Activated CD8-positive, alpha-beta memory T cell treated with anti-CD3 and anti-CD28 coated beads, Interleukin-2, amount 50 U/mL, for 1 hour (primary cell): ENCODE results near the gene NDST3.

Experiments
- DNase-seq: peaks from one replicate; pipeline ENCODE4 v3.0.0-alpha.2; 2020; ENCODE audit errors: extremely low read depth

NDST3 gene

DNA sequence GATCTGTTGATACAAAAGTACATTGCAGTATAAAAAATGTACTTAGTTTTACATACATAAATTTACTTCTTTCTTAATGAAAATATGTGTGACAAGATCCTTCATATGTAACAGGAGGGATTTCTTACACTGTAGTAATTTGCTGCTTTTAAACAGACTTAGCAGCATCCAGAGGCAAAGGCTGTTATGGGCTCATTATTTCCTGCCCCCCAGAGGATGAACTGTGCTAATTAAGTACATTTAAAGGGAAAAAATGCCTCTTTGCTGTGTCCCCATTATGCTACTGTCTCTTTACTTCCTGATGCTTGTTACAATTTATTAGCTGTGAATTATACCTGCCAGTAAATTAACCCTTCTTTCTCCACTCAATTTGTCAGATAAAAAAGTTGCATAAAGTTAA lies 47.1 kb downstream of the NDST3 start:
- no peak for DNase-seq

DNA sequence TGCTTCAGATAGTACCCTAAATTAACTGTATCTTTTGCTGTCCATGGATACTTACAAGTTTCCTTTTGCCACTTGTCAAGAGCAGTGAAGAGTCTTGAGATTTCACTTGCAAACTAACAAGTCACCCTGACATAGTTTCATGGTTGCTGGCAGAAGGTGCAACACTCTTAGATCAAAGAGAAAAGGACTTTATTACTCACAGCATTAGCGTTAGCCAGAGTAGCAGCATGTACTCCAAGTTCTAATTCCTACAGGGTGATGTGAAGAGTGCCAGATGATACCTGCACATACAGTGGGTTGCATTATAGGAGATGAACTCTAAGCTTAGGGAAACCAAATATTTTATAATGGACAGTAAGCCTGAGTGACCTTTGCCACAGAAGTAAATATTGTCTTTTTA lies 47.9 kb downstream of the NDST3 start:
- no peak for DNase-seq

- DNase-seq: no peak
These were observed 51.4 kb downstream of the NDST3 start for GRCh38 chr4:118085700-118086099.

DNA sequence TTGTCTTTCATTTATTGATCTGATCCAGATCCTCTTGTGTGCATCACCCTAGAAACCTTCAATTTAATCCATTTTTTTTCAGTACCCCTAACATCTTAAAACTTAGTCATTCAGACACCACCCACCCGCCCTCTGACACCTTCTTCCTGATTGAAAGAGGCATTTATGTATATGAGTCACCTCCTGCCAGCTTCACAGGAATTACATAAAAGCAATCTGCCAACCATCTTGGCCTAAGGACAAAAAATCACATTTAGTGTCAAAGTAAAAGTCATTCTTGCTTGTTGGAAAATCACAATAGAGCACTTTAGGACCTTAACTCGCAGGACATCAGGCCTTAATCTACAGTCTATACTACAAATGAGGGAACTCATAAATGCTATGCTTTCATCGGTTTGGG lies 52.1 kb downstream of the NDST3 start:
- no peak for DNase-seq

- no peak for DNase-seq
These were observed 53.1 kb downstream of the NDST3 start for GRCh38 chr4:118087366-118087765.

DNA sequence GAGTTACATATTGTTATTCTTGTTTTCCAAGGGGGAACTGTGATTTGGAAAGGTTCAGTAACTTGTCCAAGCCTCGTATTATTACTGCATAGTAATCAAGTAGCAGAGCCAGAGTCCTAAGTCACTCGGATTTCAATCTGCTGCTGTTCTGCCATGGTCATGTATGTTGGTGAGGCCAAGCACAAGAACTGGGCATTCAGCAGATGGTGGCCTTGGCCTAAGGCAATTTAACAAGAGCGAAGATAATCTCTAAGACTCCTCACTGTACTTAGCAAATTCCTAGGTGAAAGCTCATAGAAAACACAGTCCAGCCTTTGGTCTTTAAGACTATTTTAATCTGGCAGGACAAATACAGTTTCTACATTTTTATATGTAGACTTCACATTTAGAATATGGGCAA lies 64.8 kb downstream of the NDST3 start:
- DNase-seq: no peak

GRCh38 chr4:118102195-118102594 lies 67.9 kb downstream of the NDST3 start:
- no peak for DNase-seq

DNA sequence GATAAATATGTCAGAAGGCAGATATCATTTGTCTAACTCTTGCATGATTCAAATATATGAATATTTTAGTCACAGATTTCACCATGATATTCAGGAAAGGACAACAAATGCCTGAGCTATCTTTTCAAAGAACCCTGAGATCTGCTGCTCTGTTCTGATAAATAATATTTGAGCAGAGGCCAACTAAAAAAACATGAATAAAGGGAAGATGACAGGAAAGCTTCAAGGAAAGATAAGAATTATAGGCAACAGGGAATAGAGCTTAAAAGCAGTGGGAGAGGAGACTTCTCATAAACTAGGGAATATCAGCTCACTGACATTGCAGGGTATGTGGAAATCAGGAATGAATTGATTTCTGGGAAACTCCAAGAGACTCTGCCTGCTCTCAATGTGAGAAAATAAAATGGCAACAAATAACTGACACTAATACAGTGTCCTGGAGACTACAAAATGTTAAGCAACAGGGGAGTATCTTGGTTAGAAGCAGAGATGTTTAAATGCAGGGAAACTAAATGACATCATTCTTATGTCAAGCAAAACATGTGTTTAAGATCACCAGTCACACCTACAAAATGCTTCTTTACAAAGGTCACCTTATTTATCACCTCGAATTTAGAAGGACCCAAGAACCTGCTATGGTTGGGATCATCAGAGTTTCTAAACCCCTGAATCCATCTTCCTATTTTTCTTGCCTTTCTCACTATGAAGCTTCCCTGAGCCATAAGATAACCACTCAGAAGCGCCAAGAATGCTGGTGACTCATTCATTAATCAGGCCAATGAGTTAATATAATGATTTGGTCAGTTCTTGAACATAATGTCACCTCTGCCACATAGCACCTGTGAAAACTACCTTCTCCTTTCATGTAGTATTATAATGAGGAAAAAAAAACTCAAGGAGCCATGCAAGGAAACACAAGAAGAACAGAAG lies 78.1 kb downstream of the NDST3 start:
- DNase-seq: no peak

DNA sequence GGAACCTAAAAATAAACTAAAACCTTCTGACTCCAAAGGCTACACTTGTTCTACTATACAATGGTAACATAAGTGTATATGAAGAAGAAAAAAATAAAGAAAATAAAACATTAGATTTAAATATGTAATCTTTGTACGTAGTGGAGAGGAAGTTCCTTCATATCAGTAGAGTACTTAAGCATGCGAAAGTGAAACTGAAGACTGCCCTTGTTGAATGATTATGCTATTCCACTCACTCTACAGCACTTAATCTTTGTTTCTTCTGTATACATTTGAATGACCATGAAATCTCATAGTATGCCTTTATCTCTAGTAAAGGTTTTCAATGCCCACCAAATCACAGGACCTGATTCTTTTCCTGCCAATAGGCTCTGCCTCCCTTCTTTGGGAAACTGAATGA lies 78.9 kb downstream of the NDST3 start:
- DNase-seq: no peak

DNA sequence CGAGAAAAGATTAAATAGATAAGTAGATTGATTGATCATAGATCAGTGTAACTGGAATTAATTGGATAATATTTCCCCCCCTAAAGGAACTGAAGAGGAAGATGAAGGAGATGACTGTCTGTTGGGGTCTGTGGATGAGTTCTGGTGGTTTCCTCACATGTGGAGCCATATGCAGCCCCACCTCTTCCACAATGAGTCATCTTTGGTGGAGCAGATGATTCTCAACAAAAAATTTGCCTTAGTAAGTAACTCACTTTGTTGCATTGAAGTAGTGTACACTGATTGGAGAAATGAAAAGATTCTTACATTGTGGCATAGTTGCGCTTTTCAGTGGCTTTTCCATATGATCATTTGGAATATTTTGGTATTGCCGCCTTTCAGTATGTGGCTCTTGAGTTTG lies 80.4 kb downstream of the NDST3 start:
- DNase-seq: no peak

DNA sequence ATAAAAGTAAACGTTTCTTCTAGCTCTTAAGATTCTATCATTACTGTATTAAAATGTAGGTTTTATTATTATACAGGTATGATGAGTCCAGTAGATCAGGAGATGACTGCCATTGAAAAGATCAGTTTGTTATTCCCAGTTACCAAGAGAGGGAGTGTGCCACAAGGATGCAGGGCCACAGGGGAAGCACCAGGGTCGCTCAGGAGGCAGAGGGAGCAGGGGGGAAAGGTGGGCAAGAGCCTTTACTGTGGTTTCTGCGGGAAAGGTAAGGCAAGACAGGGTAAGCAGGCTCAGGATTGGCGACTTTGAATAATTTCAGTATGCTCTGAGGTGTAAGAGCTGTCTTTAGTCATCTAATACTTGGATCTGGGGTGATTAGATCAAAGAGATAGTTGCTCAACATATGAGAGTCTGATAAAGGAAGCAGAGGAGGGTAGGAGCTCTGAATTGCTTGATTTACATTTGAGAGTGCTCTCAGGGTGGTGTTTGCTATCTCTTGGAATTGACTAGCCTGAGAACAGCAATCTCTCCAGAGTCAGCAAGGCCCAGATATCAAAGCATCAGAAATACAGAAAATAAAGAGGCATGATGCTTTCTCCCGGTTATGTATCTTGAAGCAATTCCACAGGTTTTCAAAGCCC lies 86.0 kb downstream of the NDST3 start:
- no peak for DNase-seq

GRCh38 chr4:118124997-118125396 lies 90.7 kb downstream of the NDST3 start:
- no peak for DNase-seq

DNA sequence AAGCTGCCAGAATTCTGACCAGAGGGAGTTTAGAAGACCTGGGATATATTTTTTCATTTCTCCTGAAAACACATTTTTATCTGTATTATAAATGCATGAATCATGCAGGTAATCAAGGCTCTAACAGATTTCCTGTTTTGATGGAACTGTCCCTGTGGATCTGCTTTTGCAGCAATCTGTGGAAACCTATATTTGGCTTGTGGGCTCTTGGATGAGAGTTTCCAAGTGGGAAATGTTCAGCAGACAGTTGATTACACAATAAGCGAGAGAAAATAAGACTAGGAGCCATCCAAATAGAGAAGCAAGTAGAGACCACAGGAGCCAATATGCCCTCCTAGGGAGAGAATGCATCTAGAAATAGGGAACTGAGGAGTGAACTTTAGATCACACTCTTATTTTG lies 105.0 kb downstream of the NDST3 start:
- DNase-seq: no peak

DNA sequence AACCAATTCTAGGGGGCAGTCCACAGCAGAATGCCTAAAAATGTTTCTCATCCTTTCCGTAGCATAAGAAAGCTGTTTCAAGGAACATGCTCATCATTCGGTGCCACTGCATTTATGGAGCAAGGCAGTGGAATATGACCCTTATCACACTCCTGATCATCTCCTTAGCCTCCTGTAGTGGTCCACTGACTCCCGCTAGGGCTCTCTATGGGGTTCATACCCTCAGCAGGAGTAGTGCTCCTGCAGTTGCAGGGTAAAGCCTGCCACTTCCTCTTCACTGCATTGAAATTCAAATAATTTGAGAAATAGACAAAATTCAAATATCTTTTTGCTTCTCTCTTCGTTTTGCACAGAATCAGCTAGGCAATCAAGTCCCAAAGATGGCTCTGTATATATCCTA lies 107.0 kb downstream of the NDST3 start:
- DNase-seq: no peak

- no peak for DNase-seq
These were observed 120.4 kb downstream of the NDST3 start for GRCh38 chr4:118154649-118155048.

- no peak for DNase-seq
These were observed 121.2 kb downstream of the NDST3 start for GRCh38 chr4:118155516-118155915.

DNA sequence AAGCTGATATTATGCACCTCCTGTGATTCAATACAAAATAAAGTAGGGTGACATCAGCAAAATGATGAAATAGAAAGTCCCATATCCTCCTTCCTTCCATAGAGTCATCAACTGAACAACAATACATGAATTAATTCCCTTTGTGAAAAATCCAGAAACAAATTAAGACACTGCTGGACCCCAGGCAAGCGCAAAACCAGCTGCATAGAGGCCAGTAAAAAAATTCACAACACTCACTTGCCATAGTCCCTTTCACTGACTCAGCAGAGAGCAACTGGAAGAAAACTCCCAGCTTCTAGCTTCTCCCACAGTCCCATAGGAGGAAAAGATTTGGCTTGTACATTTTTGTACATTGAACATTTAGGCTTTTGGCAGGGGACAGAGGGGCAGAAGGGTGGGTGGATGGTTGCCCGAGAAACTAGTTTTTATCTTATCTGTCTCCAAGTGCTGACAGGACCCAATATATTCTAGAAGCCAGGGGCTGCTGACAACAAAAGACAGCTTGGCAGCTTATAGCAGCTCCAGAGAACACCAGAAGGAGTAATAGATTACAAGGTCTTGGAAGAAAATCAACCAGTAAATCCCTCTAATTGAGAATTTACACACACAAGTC lies 124.6 kb downstream of the NDST3 start:
- DNase-seq: no peak

GRCh38 chr4:118167306-118167705 lies 133.0 kb downstream of the NDST3 start:
- no peak for DNase-seq

GRCh38 chr4:118171381-118171780 lies 137.1 kb downstream of the NDST3 start:
- DNase-seq: no peak

- DNase-seq: no peak
These were observed 138.8 kb downstream of the NDST3 start for GRCh38 chr4:118173126-118173525.

DNA sequence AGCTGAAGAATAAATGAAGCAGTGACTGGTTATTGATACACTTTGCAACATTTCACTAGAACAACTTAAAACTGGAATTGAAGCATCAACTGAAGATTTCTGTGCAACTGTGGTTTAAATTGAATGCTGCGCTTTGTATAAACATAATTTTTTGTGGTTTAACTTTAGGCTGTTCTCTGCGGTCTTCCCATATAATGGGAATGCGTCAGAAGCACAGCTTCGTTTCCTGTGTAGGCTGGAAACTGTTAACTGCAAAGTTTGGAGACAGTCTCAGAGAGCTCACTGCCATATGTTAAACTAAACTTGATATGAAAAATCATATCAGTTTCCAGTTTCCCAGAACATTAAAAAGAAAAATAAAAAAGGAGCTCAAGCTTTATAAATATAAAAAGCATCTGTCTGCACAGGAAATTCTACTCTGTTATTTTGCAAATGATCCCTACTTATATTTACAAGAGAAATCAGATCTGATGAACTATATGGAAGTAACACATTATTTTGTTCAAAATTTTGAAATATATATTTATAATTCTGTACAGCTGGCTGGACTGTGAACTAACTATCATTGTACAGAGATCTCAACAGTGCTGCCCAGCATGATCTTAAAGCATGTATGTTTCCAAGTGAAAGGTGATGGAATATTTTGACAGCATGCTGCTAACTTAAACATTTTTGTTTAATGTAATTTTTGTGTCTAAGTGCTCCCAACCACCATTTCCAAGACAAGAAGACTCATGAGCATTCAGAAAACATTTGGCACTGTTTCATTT lies 139.9 kb downstream of the NDST3 start:
- DNase-seq: no peak

- DNase-seq: no peak
These were observed 141.2 kb downstream of the NDST3 start for GRCh38 chr4:118175506-118175905.
